DMS153 treated with DMSO at 0.1 percent for 48 hours (cell line): ENCODE measurements around the gene KANSL1.
"Not testable (repeated sequence)": the region's sequence is repeated elsewhere in the genome, so short reads cannot be mapped to it uniquely, and the experiment has no call there.

Experiments
- DNase-seq: peaks from one replicate; lab custom pipeline; 2025; ENCODE audit not compliant: unreplicated experiment; lab: John Stamatoyannopoulos, UW

KANSL1 gene, protein sequence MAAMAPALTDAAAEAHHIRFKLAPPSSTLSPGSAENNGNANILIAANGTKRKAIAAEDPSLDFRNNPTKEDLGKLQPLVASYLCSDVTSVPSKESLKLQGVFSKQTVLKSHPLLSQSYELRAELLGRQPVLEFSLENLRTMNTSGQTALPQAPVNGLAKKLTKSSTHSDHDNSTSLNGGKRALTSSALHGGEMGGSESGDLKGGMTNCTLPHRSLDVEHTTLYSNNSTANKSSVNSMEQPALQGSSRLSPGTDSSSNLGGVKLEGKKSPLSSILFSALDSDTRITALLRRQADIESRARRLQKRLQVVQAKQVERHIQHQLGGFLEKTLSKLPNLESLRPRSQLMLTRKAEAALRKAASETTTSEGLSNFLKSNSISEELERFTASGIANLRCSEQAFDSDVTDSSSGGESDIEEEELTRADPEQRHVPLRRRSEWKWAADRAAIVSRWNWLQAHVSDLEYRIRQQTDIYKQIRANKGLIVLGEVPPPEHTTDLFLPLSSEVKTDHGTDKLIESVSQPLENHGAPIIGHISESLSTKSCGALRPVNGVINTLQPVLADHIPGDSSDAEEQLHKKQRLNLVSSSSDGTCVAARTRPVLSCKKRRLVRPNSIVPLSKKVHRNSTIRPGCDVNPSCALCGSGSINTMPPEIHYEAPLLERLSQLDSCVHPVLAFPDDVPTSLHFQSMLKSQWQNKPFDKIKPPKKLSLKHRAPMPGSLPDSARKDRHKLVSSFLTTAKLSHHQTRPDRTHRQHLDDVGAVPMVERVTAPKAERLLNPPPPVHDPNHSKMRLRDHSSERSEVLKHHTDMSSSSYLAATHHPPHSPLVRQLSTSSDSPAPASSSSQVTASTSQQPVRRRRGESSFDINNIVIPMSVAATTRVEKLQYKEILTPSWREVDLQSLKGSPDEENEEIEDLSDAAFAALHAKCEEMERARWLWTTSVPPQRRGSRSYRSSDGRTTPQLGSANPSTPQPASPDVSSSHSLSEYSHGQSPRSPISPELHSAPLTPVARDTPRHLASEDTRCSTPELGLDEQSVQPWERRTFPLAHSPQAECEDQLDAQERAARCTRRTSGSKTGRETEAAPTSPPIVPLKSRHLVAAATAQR (N-terminal part only)

DNA sequence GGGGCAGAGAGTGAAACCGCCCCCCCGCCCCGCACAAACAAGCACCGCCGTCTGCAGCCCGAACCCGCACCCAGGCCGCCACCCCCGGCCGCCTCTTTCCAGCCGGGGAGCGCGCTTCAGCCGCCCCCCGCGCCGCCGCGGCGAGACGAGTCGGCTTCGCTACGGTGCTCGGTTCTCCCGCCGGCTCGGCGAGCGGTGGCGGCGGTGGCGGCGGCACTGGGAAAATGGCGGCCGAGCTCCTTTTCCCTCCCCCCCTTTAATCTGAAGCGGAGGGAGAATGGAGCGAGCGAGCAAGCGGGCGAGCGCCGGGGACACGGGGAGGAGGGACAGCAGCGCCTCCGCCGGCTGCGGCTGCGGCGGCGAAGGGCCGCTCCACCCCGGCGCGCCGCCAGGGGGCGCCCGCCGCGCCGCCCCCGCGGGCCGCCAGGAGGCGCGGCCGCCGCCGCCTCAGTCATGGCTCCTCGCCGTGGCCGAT lies at the start of gene KANSL1:
KANSL1 (minus strand) TSS at position 279 of the 475 bp plus-strand sequence. CDS start 21,286 bp downstream, outside the sequence.
- DNase-seq = peak; percentile 48

DNA sequence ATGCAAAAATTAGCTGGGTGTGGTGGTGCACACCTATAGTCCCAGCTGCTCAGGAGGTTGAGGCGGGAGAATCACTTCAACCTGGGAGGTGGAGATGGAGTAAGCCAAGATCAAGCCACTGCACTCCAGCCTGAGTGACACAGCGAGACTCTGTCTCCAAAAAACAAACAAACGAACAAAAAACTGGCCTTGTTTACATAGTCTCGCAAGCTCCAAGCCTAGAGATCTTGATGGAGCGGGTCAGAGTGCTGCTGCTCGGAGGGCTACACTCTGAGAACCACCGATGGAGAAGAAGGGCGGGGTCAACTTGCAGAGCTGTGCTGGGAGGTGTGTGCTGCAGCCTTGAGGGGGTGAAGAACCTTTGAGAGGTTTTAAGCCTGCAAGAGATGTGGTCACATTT lies 38.1 kb upstream of the KANSL1 start:
- DNase-seq = not testable (repeated sequence)

DNA sequence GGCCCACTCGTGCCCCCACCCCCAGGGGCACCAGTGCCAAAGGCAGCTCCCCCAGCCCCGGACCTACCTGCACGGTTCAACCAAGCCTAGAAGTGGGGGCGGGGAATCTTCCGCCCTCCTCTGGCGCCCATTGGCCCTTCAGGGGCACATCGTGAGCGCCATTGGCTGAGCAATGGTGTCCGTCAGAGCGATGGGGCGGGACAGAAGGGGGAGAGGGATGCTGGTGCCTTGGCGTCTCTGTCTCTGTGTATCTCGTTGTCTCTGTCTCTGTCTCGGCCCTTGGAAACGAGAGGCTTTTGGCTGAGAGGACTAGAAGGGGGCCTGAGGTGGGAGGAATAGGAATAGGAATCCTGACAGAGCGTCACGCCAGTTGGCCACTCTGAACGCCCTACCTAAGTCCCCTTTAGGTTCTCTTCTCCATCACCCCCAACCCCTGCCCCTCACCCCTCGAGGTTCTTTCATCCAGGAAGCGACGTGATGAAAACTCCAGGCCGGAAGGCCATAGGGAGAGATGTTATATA lies 32.1 kb upstream of the KANSL1 start:
- DNase-seq = peak; percentile 59

DNA sequence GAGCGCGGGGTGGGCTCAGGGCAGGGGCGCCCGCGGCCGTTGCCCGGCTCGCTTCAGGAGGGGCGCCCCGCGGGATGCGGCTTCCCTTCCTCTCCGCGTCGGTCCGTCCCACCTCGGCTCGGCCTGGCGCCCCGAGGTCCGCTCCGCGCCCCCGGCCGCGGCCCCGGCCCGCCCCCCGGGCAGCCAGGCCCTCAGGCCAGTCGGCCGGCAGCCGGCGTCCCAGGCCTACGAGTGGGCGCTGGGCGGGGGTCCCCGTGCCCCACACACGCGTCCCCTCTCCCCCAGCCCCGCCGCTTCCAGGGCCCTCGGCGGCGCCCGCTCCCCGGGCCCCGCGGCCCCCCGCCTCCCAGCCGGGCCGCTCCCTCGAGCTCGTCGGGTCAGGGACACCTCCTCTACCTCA lies 31.6 kb upstream of the KANSL1 start:
- DNase-seq = not testable (repeated sequence)

DNA sequence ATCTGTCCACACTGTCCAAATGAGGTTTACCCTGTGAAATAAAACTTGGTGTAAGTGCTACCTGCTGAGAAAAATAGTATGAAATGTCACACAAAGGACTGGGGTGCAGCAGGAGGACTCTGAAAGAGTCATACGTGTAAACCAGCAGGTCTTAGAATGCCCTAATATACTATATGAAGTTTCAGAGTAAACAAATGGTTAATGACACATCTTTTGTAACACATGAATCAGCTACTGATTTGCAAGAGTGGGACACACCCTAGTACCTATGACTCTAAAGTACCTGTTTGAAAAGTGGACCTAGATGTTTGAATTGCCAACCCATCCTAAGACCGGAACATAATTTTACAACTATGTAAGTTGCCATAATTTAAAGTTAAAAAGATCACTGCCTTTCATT lies 29.8 kb upstream of the KANSL1 start:
- DNase-seq = not testable (repeated sequence)

DNA sequence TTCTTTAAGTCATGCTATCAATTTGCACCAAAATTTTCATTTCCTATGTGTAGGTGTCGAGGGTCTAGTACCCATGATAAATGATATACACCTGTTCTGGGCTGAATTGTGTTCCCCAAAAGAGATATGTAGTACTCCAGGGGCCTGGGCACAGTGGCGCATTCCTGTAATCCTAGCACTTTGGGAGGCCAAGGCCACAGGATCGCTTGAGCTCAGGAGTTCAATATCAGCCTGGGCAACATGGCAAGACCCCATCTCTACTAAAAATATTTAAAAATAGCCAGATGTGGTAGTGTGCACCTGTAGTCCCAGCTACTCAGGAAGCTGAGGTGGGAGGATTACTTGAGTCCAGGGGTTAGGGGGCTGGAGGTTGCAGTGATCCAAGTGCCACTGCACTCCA lies 23.5 kb upstream of the KANSL1 start:
- DNase-seq = no peak

DNA sequence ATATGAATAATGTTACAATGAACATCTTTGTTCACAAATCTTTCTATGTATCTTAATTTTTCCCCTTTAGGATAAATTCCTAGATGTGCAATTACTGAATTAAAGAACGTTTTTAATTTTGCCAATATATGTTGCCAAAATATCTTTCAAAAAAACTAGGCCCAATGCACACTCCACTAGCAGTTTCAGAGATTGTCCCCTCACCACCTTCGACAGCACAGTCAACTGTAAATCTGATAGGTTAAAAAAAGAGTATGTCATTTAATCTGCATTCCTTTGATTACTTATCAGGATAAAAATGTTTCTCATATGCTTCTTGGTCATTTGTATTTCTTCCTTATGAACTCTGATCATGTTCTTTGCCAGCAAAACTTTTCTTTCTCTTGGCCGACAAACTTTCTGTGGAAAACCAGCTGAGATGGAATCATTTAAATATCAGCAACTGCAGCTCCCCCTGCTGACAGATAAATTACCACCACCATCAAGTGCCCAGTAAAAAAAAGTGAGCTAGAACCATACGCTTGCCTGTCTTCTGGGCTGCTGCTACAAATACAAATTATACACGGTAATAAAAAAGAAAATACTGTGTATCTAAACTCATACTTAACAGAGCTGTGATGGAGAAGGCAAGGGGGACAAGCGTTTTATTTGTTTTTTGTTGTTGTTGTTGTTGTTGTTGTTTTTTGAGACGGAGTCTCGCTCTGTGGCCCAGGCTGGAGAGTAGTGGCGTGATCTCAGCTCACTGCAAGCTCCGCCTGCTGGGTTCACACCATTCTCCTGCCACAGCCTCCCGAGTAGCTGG lies 19.6 kb upstream of the KANSL1 start:
- peak; percentile 31 for DNase-seq

DNA sequence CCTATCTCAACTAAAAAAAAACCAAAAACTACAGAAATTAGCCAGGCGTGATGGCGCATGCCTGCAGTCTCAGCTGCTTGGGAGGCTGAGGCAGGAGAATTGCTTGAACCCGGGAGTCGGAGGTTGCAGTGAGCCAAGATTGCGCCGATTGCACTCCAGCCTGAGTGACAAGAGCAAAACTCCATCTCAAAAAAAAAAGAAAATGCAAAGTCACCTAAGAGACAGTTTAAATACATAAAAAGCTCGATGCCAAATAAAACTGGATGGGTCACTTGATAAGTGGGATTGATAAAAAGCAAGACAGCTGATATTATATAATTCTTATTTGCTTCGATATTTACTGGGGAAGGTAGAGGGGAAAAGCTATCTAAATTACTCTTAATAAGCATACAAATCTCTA lies 15.8 kb upstream of the KANSL1 start:
- no peak for DNase-seq

DNA sequence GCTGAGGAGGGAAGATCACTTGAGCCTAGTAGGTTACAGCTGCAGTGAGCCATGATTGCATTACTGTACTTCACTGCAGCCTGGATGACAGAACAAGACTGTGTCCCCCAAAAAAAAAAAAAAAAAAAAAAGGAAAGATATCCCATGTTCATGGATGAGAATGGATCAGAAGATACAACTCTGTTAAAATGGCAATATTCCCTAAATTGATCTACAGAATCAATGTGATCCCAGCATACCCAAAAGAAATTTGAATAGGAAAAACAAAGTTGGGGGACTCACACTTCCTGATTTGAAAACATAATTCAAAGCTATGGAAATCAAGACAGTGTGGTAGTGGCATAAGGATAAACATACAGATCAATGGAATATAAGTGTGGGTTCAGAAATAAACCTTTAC lies 12.7 kb upstream of the KANSL1 start:
- no peak for DNase-seq

DNA sequence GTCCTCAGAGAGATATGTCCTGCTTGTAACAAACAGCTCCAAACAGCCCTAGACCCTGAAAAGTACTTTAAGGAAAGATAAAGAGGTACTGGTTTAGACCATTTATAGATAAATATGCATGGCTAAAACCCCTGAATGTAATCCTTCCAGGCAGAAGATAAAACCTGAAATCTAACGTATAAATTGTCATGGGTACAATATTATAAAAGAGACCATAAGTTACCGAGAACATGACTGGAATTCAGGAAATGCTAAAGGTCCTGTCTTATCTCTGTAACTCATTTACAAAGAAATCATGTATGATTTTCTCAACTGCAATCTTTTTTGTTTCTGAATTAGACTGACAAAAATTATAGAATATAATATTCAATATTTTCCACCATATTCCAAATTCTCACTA lies 9.2 kb upstream of the KANSL1 start:
- no peak for DNase-seq

DNA sequence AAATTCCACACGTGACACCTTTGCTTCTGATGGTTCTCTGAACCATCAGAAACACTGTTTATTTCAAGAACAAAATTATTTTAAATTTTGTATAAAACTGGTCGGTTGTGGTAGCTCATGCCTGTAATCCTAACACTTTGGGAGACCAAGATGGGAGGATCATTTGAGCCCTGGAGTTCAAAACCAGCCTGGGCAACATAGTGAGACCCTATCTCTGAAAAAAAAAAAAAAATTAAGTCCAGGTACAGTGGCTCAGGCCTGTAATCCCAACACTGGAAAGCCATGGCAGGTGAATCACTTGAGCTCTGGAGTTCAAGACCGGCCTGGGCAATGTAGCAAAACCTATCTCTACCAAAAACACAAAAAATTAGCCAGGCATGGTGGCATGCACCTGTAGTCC lies 8.3 kb upstream of the KANSL1 start:
- DNase-seq = no peak

DNA sequence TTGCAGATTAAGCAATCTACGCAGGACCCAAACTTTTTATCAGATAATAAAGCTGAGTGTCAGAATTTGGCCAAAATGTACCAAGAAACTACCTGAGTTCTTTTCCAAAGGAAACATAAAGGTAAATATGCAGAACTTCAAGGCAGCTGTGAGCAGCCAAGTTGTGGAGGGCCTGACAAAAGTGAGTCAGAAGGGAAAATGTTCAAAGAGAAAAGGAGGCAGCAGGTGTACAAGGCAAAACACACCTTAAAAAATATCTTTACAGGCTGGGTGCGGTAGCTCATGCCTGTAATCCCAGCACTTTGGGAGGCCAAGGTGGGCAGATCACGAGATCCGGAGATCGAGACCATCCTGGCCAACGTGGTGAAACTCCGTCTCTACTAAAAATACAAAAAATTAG lies 7.0 kb upstream of the KANSL1 start:
- no peak for DNase-seq

DNA sequence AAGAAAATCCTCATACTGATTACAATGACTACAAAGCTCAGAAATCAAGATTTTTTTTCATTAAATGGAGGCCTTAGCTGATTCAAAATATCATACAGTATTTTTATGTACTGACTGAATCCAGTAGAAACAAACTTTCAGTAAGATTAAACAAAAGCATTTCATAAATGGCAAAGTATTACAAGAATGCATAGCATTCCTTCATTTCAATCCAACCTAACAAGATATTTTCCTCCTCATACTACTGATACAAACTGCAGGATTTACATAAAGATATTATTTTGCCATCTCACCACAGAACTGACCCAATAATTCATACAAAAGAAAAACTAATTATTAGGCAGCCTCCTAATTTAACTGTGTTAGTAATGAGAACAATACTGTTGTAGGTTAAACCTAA lies 6.2 kb upstream of the KANSL1 start:
- DNase-seq = no peak

DNA sequence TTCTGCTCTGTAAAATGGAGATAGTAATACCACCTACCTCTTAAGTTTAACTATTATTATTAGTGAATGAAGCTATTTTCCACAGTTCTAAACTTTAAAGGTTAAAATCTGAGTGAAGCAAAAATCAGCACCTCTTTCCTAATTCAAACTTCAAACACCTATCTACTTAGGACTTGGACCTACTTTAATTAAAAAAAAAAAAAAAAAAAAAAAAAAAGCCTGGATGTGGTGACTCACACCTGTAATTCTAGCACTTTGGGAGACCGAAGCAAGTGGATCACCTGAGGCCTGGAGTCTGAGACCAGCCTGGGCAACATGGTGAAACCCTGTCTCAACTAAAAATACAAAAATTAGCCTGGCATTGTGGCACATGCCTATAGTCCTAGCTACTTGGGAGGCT lies 5.0 kb upstream of the KANSL1 start:
- no peak for DNase-seq

DNA sequence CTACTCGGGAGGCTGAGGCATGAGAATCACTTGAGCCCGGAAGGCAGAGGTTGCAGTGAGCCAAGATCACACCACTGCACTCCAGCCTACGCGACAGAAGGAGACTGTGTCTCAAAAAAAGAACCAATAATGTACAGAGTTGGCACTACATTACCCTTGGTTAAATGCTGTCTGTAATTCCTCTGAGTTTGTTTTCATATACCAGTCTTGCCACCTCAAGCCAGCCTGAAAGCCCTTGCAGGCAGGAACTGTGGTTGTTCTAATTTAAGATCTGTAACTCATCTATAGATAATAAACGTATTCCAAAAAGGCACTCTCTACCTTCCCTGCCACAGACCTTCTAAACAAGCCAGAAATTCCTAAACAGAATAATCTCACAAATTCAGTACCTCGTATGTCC lies 4.3 kb upstream of the KANSL1 start:
- no peak for DNase-seq

DNA sequence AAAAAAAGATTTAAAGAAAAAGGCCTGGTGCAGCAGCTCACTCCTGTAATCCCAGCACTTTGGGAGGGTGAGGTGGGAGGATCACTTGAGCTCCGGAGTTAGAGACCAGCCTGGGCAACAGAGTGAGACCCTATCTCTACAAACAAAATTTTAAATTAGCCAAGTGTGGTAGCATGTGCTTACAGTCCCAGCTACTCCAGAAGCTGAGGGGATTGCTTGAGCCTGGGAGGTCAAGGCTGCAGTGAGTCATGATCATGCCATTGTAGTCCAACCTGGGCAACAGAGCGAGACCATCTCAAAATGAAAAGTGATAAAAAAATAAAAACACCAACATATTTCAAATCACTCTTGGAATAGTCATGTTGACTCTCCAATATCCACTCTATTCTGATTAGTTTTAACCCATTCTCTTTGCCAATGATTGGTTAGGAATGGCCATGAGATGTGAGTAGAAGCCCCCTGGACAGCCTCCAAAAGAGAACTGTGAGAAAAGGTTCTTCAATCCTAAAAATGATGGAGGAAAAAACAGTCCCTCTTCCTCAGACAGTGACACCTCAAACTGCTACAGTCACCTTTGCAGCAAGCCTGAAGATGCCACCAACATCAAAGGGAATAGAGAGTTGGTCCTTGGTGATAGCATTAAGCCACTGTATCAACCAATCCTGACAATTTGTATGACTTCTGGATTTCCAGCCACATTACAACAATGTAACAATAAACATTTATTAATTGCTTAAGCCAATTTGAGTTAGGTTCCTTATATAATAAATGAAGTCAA lies 2.9 kb upstream of the KANSL1 start:
- no peak for DNase-seq

DNA sequence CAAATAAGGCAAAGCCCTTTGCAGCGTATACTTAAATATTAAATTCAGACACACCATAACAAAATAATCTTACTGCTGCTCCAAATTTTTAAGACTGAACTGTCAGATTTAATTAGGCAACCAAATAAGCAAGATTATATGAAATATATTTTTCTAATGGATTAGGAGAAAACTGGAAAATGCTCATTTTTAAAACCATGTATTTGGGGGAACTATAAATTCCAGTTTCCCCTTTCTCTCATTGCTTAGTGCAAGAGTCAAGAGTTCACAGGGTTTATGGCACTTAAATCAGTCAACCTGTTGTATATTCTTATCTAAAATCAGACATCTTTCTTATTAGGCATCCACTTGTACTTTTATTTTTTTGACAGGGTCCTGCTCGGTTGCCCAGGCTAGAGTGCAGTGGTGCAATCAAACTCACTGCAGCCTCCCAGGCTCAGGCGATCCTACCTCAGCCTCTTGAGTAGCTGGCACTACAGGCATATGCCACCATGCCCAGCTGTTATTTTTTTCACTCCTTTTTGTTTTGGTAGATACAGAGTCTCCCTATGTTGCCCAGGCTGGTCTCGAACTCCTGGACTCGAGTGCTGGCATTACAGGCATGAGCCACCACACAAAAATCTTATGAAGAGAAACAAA lies 2.1 kb upstream of the KANSL1 start:
- DNase-seq = no peak

DNA sequence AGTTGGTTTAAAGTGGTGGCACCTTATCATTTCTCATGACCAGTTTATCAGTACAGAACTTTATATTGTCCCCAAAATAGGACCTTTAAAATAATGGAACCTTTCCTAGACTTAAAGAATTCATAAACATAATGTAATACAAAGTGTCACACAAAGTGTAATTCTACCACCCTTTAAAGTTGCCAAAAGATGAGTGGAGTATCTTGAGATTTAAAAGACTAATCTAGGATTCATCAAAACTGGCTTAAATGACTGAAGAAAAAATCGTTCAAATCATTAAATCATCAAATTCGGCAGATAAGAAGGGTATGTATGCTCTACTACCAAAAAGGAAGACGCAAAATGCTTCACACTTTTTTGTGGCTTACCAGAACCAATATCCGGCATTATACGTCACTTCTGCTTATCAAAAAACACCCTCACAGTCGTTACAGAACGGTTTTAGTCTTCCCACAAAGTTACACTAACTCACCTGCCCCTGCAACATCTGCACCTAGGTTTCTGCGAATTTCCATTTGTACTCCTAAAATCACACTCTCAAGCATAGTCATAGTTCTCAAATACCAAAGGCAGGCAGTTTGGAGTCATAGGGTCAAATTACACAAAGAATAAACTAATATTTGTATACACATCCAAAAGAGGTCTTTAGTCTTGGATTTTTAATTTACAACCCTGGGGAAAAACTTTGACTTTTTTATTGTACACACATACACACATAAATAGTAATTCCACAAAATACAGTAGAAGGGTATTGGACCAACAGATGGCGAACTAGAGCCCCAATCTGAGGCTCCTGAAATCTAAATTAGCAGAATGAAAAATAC lies 1.4 kb upstream of the KANSL1 start:
- DNase-seq = peak; percentile 14
